Stimulated activated CD8-positive, alpha-beta memory T cell treated with anti-CD3 and anti-CD28 coated beads, Interleukin-15, amount 100 ng/mL, for 4 hours (primary cell): Measurements from ENCODE around the gene CALCOCO1.
A peak's percentile ranks its signal among the peaks of the same experiment; 100 is the strongest.
"Not testable (repeated sequence)": the region's sequence is repeated elsewhere in the genome, so short reads cannot be mapped to it uniquely, and the experiment has no call there.

ENCODE experiments used
- DNase-seq, 2 donors: peaks; one replicate each; pipeline ENCODE4 v3.0.0-alpha.2; 2020; ENCODE audit warnings: low read depth in 2 of 2

The CALCOCO1 gene

GRCh38 chr12:53727310-53728041, at the start of gene CALCOCO1:
Gene CALCOCO1, minus strand, starts transcription at chr12:53727452. Its CDS starts 2,210 bp downstream, at chr12:53725242.
- DNase-seq, result peak; percentile 94 to 96

DNA sequence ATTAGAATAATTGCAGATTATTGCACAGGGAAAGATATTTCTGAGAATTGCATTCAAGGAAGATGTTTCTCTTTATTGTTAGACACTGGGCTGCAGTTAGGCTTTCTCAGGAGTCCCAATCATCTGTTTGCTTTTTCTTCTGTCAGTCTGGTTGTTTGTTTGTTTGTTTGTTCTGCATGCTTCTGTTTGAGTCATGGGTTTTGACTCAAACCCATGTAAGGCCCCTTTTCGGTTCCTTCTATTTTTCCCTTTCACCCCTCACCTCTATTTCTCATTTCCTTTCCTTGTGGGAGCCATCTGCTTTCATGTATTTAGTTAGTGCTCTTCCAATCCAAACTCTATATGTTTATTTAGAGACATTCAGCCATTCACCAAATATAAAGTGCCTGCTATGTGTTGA, 49.6 kb upstream of the CALCOCO1 start:
- DNase-seq, result no peak

DNA sequence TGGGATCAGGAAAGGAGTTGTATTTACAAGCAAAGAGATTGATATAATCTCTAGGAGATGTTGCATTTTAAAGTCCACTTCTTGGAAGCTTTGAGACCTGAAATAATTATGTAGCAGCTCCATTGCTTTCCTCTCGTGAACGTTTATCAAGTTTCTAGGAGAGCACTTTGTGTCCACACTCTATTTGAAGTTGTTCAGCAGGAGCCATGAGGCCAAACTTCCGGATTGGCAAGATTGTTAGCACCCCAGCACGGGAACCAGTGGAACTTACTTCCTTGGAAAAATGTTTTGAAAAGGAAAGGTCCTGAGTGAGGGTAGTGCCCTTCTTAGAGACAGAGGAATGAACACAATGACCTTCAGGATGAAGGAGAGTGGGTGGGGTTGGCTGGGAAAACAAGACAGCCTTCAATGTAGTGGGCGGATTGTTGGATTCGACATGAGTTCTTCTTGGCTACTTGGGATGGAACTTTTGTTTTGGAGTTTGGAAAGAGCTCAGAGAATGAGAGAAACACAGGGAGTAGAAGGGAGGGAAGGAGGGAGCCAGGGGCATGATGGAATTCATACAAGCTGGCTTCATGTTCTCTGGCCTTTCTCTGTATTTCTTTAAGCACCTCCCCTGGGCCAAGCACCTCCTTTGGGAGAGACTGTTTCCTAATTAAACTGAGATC, 48.4 kb upstream of the CALCOCO1 start:
- DNase-seq, result no peak

DNA sequence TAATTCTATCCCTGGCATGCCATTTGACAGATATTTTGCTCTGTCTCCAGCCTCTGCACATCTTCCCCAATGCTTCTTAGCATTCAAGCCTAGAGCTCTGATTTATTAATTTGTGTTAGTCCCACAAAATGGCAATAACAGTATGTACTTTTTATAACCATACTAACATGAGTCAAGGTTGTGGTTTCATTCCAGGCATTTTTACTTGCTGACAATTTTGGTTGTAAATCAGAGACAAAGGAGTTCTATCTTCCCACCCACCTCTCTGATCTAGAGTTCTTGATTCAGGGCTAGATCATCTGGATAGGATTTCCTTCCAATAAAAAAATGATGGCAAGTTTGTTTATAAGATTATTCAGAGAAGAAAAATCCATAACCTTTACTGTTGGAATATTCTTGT, 43.0 kb upstream of the CALCOCO1 start:
- no peak for DNase-seq

DNA sequence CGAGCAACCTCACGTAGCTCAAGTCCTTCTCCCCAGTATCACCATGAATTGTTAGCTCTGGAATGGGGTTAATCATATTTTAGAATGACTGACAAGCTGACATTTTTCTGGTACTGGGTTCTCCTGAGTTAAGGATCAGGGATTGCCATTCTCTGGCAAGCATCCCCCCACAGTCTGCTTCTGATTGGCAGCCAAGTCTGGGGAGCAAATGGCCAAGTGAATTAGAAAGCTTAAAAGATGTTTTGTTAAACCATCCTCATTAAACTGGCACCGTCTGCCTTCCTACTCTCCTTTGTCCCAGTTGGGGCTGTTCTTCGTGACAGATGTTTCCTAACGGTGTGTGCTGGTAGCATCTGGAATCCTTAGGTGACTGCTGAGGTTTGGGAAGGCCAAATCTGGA, 41.7 kb upstream of the CALCOCO1 start:
- no peak for DNase-seq

DNA sequence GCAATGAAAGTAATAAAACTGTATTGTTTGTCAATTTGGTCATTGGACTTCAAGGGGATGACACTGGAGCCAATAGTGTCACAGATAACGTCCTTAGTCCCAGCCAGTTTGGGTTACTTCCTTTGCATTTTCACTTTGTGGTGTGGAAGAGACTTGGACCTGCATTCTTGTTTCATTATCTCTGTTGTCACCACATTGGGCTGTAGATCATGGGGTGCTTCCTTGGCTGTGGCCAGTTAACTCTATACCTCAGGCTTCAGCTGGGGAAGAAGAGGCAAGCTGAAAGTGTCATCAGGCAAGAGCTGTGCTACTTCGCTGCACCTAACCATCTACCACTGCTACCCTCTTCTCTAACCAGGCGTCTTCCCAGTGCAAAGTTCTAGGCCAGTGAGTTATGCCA, 39.6 kb upstream of the CALCOCO1 start:
- DNase-seq, result no peak

- no peak for DNase-seq
Measured at GRCh38 chr12:53765891-53766290, 38.6 kb upstream of the CALCOCO1 start.

GRCh38 chr12:53764615-53765014, 37.4 kb upstream of the CALCOCO1 start:
- no peak for DNase-seq

GRCh38 chr12:53762793-53763192, 35.5 kb upstream of the CALCOCO1 start:
- DNase-seq, result not testable (repeated sequence)

- DNase-seq, result no peak
Measured at GRCh38 chr12:53761306-53761705, 34.1 kb upstream of the CALCOCO1 start.

DNA sequence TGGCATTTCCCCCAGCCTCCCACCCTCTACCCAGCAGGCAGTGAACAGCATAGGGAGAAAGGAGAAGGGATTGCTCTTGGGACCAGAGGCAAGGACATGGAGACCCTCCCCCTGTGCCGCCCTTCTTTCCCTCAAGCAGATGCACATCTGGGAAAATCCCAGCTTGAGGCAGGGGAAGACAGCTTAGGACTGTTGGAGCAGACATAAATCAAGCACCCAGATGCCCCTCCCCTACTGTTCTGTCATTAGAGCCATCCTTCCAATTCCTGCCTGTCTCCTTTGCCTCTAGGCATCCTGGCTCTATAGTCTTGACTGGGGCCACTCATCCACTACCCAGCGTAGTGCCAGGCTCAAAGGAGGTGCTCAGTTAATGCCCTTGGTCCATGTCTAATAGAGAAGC, 32.0 kb upstream of the CALCOCO1 start:
- DNase-seq, result no peak

- no peak for DNase-seq
Measured at GRCh38 chr12:53758730-53759103, 31.5 kb upstream of the CALCOCO1 start.

DNA sequence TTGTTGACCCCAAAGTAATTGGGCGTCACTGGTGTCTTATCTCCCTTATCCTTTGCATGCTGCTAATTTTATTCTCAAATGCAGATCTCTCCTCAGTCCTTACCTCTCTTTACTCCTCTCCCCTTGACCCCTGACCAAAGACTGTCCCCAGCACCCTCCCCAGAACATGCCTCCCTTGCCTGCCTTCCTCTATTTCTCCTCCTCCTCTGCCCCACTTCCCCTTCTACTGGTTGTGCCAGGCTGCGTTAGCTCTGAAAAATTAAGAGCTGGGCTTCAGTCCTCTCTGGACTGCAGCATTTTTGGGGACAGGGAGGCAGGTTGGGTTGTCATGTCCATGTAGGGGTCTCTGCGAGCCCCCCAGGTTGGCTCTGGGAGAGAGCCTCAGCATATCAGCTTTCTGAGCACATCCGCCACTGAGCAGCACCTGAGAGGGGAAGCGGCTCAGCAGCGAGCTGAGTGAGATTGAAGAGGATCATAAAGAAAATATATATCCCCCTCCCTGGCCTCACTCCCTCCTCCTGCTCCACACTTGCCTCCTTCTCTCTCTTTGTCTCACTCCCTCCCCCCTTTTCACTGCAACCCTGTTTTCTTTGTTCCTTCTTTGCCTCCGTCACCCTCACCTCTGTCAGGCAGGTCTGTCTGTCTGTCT, 31.0 kb upstream of the CALCOCO1 start:
- DNase-seq, result no peak

- peak; percentile 38 to 46 for DNase-seq
Measured at GRCh38 chr12:53757101-53757770, 30.0 kb upstream of the CALCOCO1 start.

DNA sequence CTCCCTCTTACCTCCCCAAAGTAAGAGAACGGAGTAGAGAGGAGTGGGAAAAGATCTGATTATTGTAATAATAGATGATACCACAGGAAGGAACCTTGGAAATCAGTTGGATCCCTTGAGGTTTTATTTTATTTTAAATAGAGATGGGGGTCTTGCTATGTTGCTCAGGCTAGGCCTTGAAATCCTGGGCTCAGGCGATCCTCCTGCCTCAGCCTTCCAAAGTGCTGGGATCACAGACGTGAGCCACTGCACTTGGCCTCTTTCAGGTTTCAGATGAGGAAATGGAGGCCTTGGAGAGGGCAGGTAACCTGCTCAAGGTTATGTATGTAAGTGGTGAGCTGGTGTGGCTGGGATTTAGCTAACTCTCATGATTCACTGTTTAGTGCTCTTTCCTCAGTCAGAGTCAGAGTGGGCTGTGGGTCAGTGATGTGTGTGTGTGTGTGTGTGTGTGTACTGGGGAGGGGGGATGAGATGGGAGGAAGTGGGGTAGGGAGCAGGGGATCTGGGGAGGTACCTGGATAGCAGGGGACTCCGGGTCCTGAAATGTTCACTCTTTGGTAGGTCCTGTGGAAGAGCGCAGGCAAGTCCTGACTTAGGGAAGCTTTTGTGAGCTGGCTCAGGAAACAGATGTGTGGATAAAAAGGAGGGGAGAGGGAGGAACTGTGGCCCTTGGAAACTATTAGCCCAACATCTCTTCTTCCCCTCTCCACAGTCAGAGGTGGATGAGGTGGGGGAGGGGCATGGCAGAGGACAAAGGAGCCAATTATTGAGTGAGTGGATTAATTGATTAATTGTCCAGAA, 29.2 kb upstream of the CALCOCO1 start:
- no peak for DNase-seq

DNA sequence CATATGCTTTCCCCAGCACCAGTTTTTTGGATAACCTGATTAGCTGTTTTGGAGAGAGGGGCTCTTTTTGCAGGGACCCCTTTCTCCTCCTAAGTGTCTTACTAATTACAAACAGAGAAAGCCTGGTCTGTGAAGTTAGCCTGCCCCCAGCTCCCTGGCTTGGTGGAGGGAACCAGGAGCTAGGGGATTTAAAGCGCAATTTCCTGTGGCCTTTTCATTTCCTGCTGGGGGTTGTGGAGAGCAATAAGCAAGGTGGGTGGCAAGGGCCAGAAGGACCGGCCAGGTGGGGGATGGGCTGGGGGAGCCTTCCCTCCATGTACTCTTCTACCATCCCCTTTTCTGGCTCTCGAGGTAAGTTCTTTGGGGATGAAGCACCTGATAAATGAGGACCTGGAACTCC, 28.6 kb upstream of the CALCOCO1 start:
- no peak for DNase-seq

DNA sequence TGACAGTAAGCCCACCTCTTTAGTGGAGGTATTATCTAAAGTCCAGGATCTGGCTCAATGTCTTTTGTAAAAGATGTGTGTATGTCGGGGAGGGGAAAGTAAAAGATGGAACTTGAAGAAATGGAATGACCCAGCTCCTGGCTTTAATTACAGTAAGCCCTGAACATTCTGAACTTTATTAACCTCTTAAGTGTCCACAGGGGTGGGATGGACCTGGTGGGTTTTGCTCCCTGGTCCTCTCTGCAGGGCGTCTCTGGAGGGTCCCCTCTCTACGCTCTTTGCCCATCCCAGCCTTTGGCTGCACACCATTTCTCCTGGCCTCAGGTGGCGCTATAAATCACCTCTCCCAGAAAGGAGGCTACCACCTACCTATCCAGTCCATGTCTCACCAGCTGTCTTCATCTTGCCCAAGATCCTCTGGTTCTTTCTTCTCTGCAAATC, 28.2 kb upstream of the CALCOCO1 start:
- DNase-seq, result no peak

- no peak for DNase-seq
Measured at GRCh38 chr12:53754633-53755264, 27.5 kb upstream of the CALCOCO1 start.

DNA sequence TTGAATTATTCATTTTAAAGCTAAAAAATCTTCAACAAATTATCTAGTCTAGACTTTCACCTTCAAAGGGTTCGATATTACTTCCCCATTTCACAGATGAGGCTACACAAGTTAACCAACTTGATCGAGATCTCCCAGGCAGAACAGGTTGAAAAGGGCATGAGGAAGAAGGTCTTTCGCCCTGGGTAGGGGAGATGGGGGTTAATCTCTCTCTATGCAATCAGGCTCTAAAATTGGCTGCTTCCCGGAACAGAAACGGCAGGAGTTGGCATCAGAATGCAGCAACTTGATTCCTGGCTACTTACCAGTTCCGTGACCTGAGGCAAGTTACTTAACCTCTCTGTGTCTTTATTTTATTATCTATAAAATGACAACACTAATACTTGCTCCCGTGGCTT, 26.9 kb upstream of the CALCOCO1 start:
- DNase-seq, result no peak

GRCh38 chr12:53752621-53753020, 25.4 kb upstream of the CALCOCO1 start:
- DNase-seq, result no peak

GRCh38 chr12:53752192-53752601, 24.9 kb upstream of the CALCOCO1 start:
- DNase-seq, result no peak
